Activated CD4-positive, CD25-positive, alpha-beta regulatory T cell treated with anti-CD3 and anti-CD28 coated beads, Interleukin-2, amount 50 U/mL, for 72 hours (primary cell): Measurements from ENCODE around the gene NLRC3.

Experiments used
- DNase-seq: peaks from one replicate; pipeline ENCODE4 v3.0.0; 2021

Gene NLRC3

GRCh38 chr16:3596101-3596861 is 19.1 kb upstream of the NLRC3 start:
- no peak for DNase-seq

GRCh38 chr16:3595521-3596021 is 18.4 kb upstream of the NLRC3 start:
- DNase-seq = no peak

- no peak for DNase-seq
Measured at GRCh38 chr16:3595110-3595486, 17.9 kb upstream of the NLRC3 start.

GRCh38 chr16:3594316-3595109 is 17.3 kb upstream of the NLRC3 start:
- no peak for DNase-seq

GRCh38 chr16:3592559-3592958 is 15.4 kb upstream of the NLRC3 start:
- DNase-seq = no peak

GRCh38 chr16:3591991-3592390 is 14.8 kb upstream of the NLRC3 start:
- no peak for DNase-seq

- no peak for DNase-seq
Measured at GRCh38 chr16:3591436-3591803, 14.2 kb upstream of the NLRC3 start.

- no peak for DNase-seq
Measured at GRCh38 chr16:3590736-3591435, 13.7 kb upstream of the NLRC3 start.

GRCh38 chr16:3589991-3590701 is 12.9 kb upstream of the NLRC3 start:
- DNase-seq = no peak

GRCh38 chr16:3589441-3589921 is 12.3 kb upstream of the NLRC3 start:
- DNase-seq = no peak

GRCh38 chr16:3589001-3589400 is 11.8 kb upstream of the NLRC3 start:
- no peak for DNase-seq

- DNase-seq = no peak
Measured at GRCh38 chr16:3587547-3588110, 10.4 kb upstream of the NLRC3 start.

- DNase-seq = no peak
Measured at GRCh38 chr16:3584412-3584811, 7.2 kb upstream of the NLRC3 start.

- DNase-seq = no peak
Measured at GRCh38 chr16:3583303-3584038, 6.3 kb upstream of the NLRC3 start.

- no peak for DNase-seq
Measured at GRCh38 chr16:3582276-3583165, 5.3 kb upstream of the NLRC3 start.

- DNase-seq = no peak
Measured at GRCh38 chr16:3581392-3581791, 4.2 kb upstream of the NLRC3 start.

GRCh38 chr16:3580686-3581085 is 3.5 kb upstream of the NLRC3 start:
- no peak for DNase-seq

- no peak for DNase-seq
Measured at GRCh38 chr16:3580251-3580651, 3.0 kb upstream of the NLRC3 start.

- DNase-seq = no peak
Measured at GRCh38 chr16:3579776-3580175, 2.6 kb upstream of the NLRC3 start.
